Measurements from ENCODE around the gene USP40. TPM values are rescaled to one million over a fixed set of nuclear protein-coding genes. Genes with fewer than 3 reads are reported as not detected.

USP40 gene
- total RNA-seq, 1 experiment from 2014 or later, result 10.3 TPM

- TF ChIP-seq ZNF281 (CRISPR knock-in tag; IDR thresholded peaks at IDR 0.05) (no peak), ESRRA (CRISPR knock-in tag; IDR thresholded peaks at IDR 0.05; ENCODE audit: borderline replicate concordance) (no peak), TCF7 (CRISPR knock-in tag; IDR thresholded peaks at IDR 0.05; ENCODE audit: low read depth) (no peak), ATF3 (CRISPR knock-in tag; conservative IDR thresholded peaks at IDR 0.05) (no peak)
- TF ChIP-seq, protein P1, sequence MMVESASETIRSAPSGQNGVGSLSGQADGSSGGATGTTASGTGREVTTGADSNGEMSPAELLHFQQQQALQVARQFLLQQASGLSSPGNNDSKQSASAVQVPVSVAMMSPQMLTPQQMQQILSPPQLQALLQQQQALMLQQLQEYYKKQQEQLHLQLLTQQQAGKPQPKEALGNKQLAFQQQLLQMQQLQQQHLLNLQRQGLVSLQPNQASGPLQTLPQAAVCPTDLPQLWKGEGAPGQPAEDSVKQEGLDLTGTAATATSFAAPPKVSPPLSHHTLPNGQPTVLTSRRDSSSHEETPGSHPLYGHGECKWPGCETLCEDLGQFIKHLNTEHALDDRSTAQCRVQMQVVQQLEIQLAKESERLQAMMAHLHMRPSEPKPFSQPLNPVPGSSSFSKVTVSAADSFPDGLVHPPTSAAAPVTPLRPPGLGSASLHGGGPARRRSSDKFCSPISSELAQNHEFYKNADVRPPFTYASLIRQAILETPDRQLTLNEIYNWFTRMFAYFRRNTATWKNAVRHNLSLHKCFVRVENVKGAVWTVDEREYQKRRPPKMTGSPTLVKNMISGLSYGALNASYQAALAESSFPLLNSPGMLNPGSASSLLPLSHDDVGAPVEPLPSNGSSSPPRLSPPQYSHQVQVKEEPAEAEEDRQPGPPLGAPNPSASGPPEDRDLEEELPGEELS (CRISPR knock-in tag; IDR thresholded peaks at IDR 0.05), result no peak
These were observed 75.8 kb downstream of the USP40 start (continued) for GRCh38 chr2:233490831-233491230.

DNA sequence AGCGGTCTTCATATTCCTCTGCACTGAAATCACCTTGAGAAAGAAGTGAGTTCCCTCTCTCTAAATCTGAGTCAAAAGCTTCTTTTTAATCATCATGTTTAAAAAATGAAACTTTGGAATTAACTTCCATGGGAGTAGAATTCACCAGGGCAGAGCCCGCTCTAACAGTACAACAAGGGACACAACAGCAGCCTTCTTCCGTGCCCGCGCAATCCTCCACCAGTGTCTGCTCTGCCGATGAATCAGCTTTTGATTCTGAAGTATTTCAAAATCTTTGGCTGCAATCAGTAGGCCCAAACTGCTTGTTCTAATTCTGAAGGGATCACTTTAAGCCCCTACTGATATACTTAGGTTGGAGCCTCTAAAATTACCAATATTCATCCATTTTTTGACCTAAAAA, 76.9 kb downstream of the USP40 start:
- Mint-ChIP-seq H3K4me1 (no peaks in the 10 kb centered on the region), H3K4me3 (no peak overlapping the region), H3K27ac (no peak overlapping the region), H3K36me3 (peaks cover 6% of the 10 kb centered on the region; the same call in 1 of the 2 replicates), H3K9me3 (no peaks in the 10 kb centered on the region), H3K27me3 (ENCODE audit: low read depth) (no peaks in the 10 kb centered on the region)
- POLR2A ChIA-PET, result no interaction called here
- no peak for TF ChIP-seq IRF1 (CRISPR knock-in tag; IDR thresholded peaks at IDR 0.05)
- TF ChIP-seq, protein P2, sequence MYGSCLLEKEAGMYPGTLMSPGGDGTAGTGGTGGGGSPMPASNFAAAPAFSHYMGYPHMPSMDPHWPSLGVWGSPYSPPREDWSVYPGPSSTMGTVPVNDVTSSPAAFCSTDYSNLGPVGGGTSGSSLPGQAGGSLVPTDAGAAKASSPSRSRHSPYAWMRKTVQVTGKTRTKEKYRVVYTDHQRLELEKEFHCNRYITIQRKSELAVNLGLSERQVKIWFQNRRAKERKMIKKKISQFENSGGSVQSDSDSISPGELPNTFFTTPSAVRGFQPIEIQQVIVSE (CRISPR knock-in tag; IDR thresholded peaks at IDR 0.05; ENCODE audit: borderline replicate concordance), result no peak
- TF ChIP-seq ERG (CRISPR knock-in tag; IDR thresholded peaks at IDR 0.05), result no peak
- no peak for TF ChIP-seq RORB (CRISPR knock-in tag; IDR thresholded peaks at IDR 0.05)
- DNase-seq (ENCODE audit: low spot score) (no peak), ATAC-seq (no peak)
- CTCF ChIA-PET, result interaction anchor here (0.8 to 1.5 kb wide), 2 partner anchors 221 to 343 kb away, joined by 3 to 4 read pairs; no protein-coding TSS in a partner anchor

DNA sequence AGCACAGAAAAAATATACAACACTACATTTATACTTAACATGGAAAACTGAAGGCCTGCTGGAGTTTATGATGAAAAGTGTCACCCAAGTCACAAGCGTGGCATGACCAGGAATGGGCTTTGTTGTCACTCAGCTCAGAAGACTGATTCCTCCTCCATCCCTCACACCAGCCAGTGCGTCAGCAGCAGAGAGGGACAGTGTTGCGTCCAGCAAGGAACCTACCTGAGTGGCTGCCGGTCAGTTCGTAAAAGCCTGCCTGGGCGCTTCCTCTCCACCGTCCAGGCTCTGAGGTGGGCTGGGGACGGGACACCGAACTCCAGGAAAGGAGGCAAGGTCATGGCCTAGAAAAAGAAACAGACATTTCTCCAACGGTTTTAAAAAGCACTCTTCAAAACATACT, 77.4 kb downstream of the USP40 start:
- H3K36me3 Mint-ChIP-seq, result peaks cover 6% of the 10 kb centered on the region; the same call in 1 of the 2 replicates
- no peaks in the 10 kb centered on the region; the same call in 1 of the 2 replicates for H3K9me3 Mint-ChIP-seq
- CTCF ChIA-PET, result interaction anchor here (1.5 kb wide), 1 partner anchor 344 kb away, joined by 3 read pairs; no protein-coding TSS in a partner anchor
- H3K4me1 Mint-ChIP-seq, result no peaks in the 10 kb centered on the region
- H3K4me3 Mint-ChIP-seq, result no peak overlapping the region
- no peaks in the 10 kb centered on the region for H3K27me3 Mint-ChIP-seq (ENCODE audit: low read depth)
- DNase-seq (ENCODE audit: low spot score), result no peak
- ATAC-seq, result no peak
- POLR2A ChIA-PET, result no interaction called here
- H3K27ac Mint-ChIP-seq, result no peak overlapping the region
- TF ChIP-seq ZNF532 (CRISPR knock-in tag; IDR thresholded peaks at IDR 0.05; ENCODE audit: borderline replicate concordance) (no peak), NFYB (CRISPR knock-in tag; conservative IDR thresholded peaks at IDR 0.05; ENCODE audit: low read depth) (no peak), SMAD3 (CRISPR knock-in tag; IDR thresholded peaks at IDR 0.05; ENCODE audit: borderline replicate concordance) (no peak), NR1H2 (CRISPR knock-in tag; IDR thresholded peaks at IDR 0.05) (no peak), ZNF219 (CRISPR knock-in tag; IDR thresholded peaks at IDR 0.05; ENCODE audit: borderline replicate concordance) (no peak), TCF7 (CRISPR knock-in tag; IDR thresholded peaks at IDR 0.05; ENCODE audit: low read depth) (no peak)
- TF ChIP-seq, protein P3, sequence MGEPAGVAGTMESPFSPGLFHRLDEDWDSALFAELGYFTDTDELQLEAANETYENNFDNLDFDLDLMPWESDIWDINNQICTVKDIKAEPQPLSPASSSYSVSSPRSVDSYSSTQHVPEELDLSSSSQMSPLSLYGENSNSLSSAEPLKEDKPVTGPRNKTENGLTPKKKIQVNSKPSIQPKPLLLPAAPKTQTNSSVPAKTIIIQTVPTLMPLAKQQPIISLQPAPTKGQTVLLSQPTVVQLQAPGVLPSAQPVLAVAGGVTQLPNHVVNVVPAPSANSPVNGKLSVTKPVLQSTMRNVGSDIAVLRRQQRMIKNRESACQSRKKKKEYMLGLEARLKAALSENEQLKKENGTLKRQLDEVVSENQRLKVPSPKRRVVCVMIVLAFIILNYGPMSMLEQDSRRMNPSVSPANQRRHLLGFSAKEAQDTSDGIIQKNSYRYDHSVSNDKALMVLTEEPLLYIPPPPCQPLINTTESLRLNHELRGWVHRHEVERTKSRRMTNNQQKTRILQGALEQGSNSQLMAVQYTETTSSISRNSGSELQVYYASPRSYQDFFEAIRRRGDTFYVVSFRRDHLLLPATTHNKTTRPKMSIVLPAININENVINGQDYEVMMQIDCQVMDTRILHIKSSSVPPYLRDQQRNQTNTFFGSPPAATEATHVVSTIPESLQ (CRISPR knock-in tag; IDR thresholded peaks at IDR 0.05), result no peak
- TF ChIP-seq, protein P4, sequence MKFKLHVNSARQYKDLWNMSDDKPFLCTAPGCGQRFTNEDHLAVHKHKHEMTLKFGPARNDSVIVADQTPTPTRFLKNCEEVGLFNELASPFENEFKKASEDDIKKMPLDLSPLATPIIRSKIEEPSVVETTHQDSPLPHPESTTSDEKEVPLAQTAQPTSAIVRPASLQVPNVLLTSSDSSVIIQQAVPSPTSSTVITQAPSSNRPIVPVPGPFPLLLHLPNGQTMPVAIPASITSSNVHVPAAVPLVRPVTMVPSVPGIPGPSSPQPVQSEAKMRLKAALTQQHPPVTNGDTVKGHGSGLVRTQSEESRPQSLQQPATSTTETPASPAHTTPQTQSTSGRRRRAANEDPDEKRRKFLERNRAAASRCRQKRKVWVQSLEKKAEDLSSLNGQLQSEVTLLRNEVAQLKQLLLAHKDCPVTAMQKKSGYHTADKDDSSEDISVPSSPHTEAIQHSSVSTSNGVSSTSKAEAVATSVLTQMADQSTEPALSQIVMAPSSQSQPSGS (CRISPR knock-in tag; IDR thresholded peaks at IDR 0.05; ENCODE audit: borderline replicate concordance, low read depth), result no peak
